Measurements from ENCODE around the gene TCF4.

TCF4 gene

DNA sequence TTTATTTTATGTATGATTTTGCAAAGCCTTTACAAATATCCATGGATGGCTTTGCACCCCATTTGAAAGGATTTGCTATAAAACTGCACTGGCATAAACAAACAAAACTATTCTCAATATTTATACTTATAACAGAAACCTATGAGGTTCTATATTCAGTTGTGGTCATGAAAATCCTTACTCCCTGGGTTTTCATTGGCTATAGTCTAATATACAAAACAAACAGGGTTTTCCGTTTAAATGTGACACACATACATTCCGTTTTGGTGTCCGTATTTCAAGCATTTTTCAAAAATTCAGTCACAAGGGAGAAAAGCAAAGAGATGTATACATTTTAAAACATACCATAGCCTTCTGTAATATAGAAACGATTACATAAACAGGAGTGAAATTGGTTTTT, 100.0 kb downstream of the TCF4 start:
- ChIA-PET POLR2A (no interaction called here), CTCF (interaction anchor here (0.7 kb wide), 1 partner anchor 877 kb away, joined by 4 read pairs; no protein-coding TSS in a partner anchor)
- H3K9me3 ChIP-seq (ENCODE audit: control insufficient read depth, insufficient read depth, low read depth, low read length), result no peaks in the 10 kb centered on the region
- no peak overlapping the region for H3K27ac ChIP-seq (ENCODE audit: extremely low read depth, low read depth, low read length)
- peaks cover 25% of the 10 kb centered on the region for H3K4me1 ChIP-seq (ENCODE audit: control insufficient read depth, insufficient read depth, low read length)
- H3K36me3 ChIP-seq (ENCODE audit: control insufficient read depth in 2 of 2, insufficient read depth in 1 of 2, low read length in 2 of 2), result no peaks in the 10 kb centered on the region
- no peak for TF ChIP-seq ZNF830 (tag by site-specific recombination; IDR thresholded peaks at IDR 0.05; ENCODE audit: low read depth)
- no peak for TF ChIP-seq ZBTB1 (tag by site-specific recombination; IDR thresholded peaks at IDR 0.05)
- no peak for TF ChIP-seq ZNF433 (tag by site-specific recombination; IDR thresholded peaks at IDR 0.05; ENCODE audit: low read depth)
- no peak for TF ChIP-seq ZNF426 (tag by site-specific recombination; IDR thresholded peaks at IDR 0.05)
- TF ChIP-seq, protein P1, sequence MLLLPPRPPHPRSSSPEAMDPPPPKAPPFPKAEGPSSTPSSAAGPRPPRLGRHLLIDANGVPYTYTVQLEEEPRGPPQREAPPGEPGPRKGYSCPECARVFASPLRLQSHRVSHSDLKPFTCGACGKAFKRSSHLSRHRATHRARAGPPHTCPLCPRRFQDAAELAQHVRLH (tag by site-specific recombination; IDR thresholded peaks at IDR 0.05), result no peak
- TF ChIP-seq ZNF785 (tag by site-specific recombination; IDR thresholded peaks at IDR 0.05), result no peak
- no peak for TF ChIP-seq TCF7L2 (IDR thresholded peaks at IDR 0.05; ENCODE audit: borderline replicate concordance, low read depth, low read length)
- no peak for TF ChIP-seq ZNF184 (tag by site-specific recombination; IDR thresholded peaks at IDR 0.05)
- no peak for TF ChIP-seq ZNF175 (tag by site-specific recombination; IDR thresholded peaks at IDR 0.05)
- no peak for TF ChIP-seq YY2 (tag by site-specific recombination; IDR thresholded peaks at IDR 0.05)
- TF ChIP-seq ZNF514 (tag by site-specific recombination; IDR thresholded peaks at IDR 0.05), result no peak
- TF ChIP-seq, protein P2, sequence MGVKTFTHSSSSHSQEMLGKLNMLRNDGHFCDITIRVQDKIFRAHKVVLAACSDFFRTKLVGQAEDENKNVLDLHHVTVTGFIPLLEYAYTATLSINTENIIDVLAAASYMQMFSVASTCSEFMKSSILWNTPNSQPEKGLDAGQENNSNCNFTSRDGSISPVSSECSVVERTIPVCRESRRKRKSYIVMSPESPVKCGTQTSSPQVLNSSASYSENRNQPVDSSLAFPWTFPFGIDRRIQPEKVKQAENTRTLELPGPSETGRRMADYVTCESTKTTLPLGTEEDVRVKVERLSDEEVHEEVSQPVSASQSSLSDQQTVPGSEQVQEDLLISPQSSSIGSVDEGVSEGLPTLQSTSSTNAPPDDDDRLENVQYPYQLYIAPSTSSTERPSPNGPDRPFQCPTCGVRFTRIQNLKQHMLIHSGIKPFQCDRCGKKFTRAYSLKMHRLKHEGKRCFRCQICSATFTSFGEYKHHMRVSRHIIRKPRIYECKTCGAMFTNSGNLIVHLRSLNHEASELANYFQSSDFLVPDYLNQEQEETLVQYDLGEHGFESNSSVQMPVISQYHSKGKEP (tag by site-specific recombination; IDR thresholded peaks at IDR 0.05), result no peak
- no peak overlapping the region for H3K4me3 ChIP-seq (ENCODE audit: low read depth, low read length)

DNA sequence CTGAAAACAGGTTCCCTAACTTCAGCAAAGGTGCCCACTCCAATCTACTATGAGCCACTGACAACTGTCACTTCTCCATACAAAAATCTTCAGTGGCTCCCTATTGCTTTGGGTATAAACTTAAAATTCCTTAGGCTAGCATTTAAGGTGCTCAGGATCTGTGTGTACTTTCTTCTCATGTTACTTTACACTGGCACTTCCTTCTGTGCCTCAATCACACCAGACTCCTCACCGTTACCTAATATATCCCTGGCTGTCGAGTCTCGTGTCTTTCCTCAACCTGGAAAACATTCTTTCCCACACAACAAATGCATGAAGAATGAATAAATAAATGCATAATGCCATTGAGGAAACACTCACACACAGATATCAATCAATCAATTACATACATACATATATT, 101.1 kb downstream of the TCF4 start:
- Histone ChIP-seq H3K9me3 (ENCODE audit: control insufficient read depth, insufficient read depth, low read depth, low read length) (no peaks in the 10 kb centered on the region), H3K4me1 (ENCODE audit: control insufficient read depth, insufficient read depth, low read length) (peaks cover 25% of the 10 kb centered on the region), H3K4me3 (ENCODE audit: low read depth, low read length) (no peak overlapping the region), H3K27ac (ENCODE audit: extremely low read depth, low read depth, low read length) (no peak overlapping the region), H3K36me3 (ENCODE audit: control insufficient read depth in 2 of 2, insufficient read depth in 1 of 2, low read length in 2 of 2) (no peaks in the 10 kb centered on the region)
- CTCF ChIA-PET, result no interaction called here
- TF ChIP-seq ZNF529 (tag by site-specific recombination; IDR thresholded peaks at IDR 0.05; ENCODE audit: insufficient replicate concordance), result no peak
- TF ChIP-seq, protein P3, sequence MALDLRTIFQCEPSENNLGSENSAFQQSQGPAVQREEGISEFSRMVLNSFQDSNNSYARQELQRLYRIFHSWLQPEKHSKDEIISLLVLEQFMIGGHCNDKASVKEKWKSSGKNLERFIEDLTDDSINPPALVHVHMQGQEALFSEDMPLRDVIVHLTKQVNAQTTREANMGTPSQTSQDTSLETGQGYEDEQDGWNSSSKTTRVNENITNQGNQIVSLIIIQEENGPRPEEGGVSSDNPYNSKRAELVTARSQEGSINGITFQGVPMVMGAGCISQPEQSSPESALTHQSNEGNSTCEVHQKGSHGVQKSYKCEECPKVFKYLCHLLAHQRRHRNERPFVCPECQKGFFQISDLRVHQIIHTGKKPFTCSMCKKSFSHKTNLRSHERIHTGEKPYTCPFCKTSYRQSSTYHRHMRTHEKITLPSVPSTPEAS (tag by site-specific recombination; IDR thresholded peaks at IDR 0.05), result no peak
- TF ChIP-seq, protein P4, sequence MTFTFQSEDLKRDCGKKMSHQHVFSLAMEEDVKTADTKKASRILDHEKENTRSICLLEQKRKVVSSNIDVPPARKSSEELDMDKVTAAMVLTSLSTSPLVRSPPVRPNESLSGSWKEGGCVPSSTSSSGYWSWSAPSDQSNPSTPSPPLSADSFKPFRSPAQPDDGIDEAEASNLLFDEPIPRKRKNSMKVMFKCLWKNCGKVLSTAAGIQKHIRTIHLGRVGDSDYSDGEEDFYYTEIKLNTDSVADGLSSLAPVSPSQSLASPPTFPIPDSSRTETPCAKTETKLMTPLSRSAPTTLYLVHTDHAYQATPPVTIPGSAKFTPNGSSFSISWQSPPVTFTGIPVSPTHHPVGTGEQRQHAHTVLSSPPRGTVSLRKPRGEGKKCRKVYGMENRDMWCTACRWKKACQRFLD (tag by site-specific recombination; IDR thresholded peaks at IDR 0.05), result no peak
- TF ChIP-seq SCRT2 (tag by site-specific recombination; IDR thresholded peaks at IDR 0.05), result no peak
- TF ChIP-seq, protein P5, sequence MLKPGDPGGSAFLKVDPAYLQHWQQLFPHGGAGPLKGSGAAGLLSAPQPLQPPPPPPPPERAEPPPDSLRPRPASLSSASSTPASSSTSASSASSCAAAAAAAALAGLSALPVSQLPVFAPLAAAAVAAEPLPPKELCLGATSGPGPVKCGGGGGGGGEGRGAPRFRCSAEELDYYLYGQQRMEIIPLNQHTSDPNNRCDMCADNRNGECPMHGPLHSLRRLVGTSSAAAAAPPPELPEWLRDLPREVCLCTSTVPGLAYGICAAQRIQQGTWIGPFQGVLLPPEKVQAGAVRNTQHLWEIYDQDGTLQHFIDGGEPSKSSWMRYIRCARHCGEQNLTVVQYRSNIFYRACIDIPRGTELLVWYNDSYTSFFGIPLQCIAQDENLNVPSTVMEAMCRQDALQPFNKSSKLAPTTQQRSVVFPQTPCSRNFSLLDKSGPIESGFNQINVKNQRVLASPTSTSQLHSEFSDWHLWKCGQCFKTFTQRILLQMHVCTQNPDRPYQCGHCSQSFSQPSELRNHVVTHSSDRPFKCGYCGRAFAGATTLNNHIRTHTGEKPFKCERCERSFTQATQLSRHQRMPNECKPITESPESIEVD (tag by site-specific recombination; IDR thresholded peaks at IDR 0.05), result no peak
- POLR2A ChIA-PET, result no interaction called here
